Measurements from ENCODE around the gene SETBP1. TPM values are rescaled to one million over a fixed set of nuclear protein-coding genes. Genes with fewer than 3 reads are reported as not detected.
A peak's percentile ranks its signal among the peaks of the same experiment; 100 is the strongest.

The SETBP1 gene
- total and polyA plus RNA-seq, 9 of the 15 experiments (the other 6 are each of a cell fraction or from before 2014, with no cell fraction given), result under 0.01 to 0.13 (median 0.04) TPM

GRCh38 chr18:45059695-45060094 is 379.0 kb downstream of the SETBP1 start (continued):
- TF ChIP-seq RBM22 (IDR thresholded peaks at IDR 0.05; ENCODE audit: low read depth, low read length, poor library complexity, severe bottlenecking) (no peak), ARHGAP35 (IDR thresholded peaks at IDR 0.05; ENCODE audit: partially characterized antibody) (no peak), MAFG (tag; conservative IDR thresholded peaks at IDR 0.05) (no peak), MAFK (IDR thresholded peaks at IDR 0.05; ENCODE audit: low read length) (no peak), ZNF707 (CRISPR knock-in tag; conservative IDR thresholded peaks at IDR 0.05) (no peak), IRF2 (CRISPR knock-in tag; IDR thresholded peaks at IDR 0.05) (no peak), ZNF79 (CRISPR knock-in tag; IDR thresholded peaks at IDR 0.05; ENCODE audit: low read depth) (no peak), MBD2 (IDR thresholded peaks at IDR 0.05; ENCODE audit: borderline replicate concordance, low read depth) (no peak), ZNF436 (CRISPR knock-in tag; IDR thresholded peaks at IDR 0.05) (no peak), CBX1 (IDR thresholded peaks at IDR 0.05; ENCODE audit: low read depth) (no peak), ZNF431 (CRISPR knock-in tag; IDR thresholded peaks at IDR 0.05) (no peak), GATAD2A (IDR thresholded peaks at IDR 0.05) (no peak), JUND (IDR thresholded peaks at IDR 0.05; ENCODE audit: borderline replicate concordance, low read depth, low read length) (peak; percentile 98), JUND (tag; IDR thresholded peaks at IDR 0.05; ENCODE audit: borderline replicate concordance, low read depth, low read length) (peak; percentile 96), MCM2 (IDR thresholded peaks at IDR 0.05; ENCODE audit: low read depth) (no peak), SP2 (IDR thresholded peaks at IDR 0.05; ENCODE audit: extremely low read depth, low read depth, low read length, poor library complexity, severe bottlenecking) (no peak), ZNF717 (CRISPR knock-in tag; IDR thresholded peaks at IDR 0.05) (no peak), RFX5 (IDR thresholded peaks at IDR 0.05; ENCODE audit: low read depth, low read length) (no peak), SP1 (CRISPR knock-in tag; IDR thresholded peaks at IDR 0.05) (no peak), ATF7 (IDR thresholded peaks at IDR 0.05) (no peak), MCM7 (IDR thresholded peaks at IDR 0.05) (no peak), C11orf30 (IDR thresholded peaks at IDR 0.05; ENCODE audit: low read depth) (no peak), ZSCAN29 (IDR thresholded peaks at IDR 0.05) (no peak), FOXJ2 (tag; IDR thresholded peaks at IDR 0.05) (no peak), BMI1 (IDR thresholded peaks at IDR 0.05; ENCODE audit: low read length) (no peak), HMBOX1 (IDR thresholded peaks at IDR 0.05) (peak; percentile 64; the same call in 1 of the 2 replicates), THRB (CRISPR knock-in tag; conservative IDR thresholded peaks at IDR 0.05) (no peak), DIDO1 (tag; IDR thresholded peaks at IDR 0.05; ENCODE audit: low read depth) (no peak)
- TF ChIP-seq, protein P1, sequence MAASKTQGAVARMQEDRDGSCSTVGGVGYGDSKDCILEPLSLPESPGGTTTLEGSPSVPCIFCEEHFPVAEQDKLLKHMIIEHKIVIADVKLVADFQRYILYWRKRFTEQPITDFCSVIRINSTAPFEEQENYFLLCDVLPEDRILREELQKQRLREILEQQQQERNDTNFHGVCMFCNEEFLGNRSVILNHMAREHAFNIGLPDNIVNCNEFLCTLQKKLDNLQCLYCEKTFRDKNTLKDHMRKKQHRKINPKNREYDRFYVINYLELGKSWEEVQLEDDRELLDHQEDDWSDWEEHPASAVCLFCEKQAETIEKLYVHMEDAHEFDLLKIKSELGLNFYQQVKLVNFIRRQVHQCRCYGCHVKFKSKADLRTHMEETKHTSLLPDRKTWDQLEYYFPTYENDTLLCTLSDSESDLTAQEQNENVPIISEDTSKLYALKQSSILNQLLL (CRISPR knock-in tag; IDR thresholded peaks at IDR 0.05; ENCODE audit: borderline replicate concordance), result no peak
- TF ChIP-seq, protein P2, sequence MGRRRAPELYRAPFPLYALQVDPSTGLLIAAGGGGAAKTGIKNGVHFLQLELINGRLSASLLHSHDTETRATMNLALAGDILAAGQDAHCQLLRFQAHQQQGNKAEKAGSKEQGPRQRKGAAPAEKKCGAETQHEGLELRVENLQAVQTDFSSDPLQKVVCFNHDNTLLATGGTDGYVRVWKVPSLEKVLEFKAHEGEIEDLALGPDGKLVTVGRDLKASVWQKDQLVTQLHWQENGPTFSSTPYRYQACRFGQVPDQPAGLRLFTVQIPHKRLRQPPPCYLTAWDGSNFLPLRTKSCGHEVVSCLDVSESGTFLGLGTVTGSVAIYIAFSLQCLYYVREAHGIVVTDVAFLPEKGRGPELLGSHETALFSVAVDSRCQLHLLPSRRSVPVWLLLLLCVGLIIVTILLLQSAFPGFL (CRISPR knock-in tag; IDR thresholded peaks at IDR 0.05), result no peak
